Measurements from ENCODE around the gene CYP11A1. TPM values are rescaled to one million over a fixed set of nuclear protein-coding genes. Genes with fewer than 3 reads are reported as not detected.

Gene CYP11A1
- total RNA-seq, 1 donor from 2014 or later = 0.43 TPM

DNA sequence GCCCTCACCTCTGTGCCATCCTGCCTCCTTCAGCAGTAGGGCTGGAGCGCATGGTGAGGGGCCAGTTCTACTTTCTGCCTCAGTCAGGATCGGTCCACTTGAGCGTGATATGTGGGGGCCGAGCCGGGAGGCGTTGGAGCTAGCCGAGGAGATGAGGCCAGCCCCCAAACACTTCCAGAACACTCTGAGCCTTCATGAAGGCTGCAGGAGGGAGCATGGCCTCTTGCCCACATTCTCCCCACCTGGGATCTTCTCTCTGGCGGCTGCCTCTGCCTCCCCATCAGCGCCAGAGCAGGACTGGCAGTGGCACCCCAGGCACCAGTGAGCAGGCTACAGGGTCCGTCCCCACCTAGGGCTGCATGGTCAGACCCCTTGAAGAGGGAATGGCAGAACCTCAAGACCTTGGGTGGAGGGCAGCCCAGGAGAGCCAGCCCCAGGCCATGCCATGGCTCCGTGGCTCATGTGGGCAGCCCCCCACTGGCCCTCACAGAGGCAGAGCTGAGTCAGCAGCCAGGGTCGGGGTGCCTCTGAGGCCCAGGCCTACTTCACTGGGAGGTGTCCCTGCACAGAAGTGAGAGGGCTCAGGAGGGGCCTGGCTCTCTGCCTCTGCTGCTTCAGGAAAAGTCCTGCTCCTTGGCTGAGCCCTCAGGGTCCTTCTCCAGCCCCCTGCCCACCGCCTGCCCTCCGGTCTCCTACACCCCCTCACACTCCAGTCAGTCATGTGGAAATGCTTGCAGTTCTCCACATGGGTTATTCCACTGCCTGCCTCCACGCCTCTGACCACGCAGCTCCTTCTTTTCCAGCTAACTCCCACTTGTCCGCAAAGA is 28.1 kb upstream of the CYP11A1 start:
- Histone ChIP-seq H3K36me3 (ENCODE audit: insufficient read depth, low read length) (no peaks in the 10 kb centered on the region), H3K27me3 (ENCODE audit: insufficient read depth, low read length) (no peaks in the 10 kb centered on the region), H3K4me3 (ENCODE audit: insufficient read depth, low read depth, low read length) (no peak overlapping the region), H3K9me3 (ENCODE audit: insufficient read depth, low read depth, low read length) (no peaks in the 10 kb centered on the region), H3K27ac (ENCODE audit: low read depth, low read length) (peak overlapping the region; percentile 92), H2AFZ (ENCODE audit: low read depth, low read length) (no peak overlapping the region), H3K79me2 (ENCODE audit: insufficient read depth, low read length) (no peaks in the 10 kb centered on the region), H3K9ac (ENCODE audit: low read length) (peak overlapping the region; percentile 76), H3K4me2 (ENCODE audit: low read length) (peak overlapping the region; percentile 58), H3K4me1 (ENCODE audit: insufficient read depth, low read length) (peaks cover 65% of the 10 kb centered on the region), H4K20me1 (ENCODE audit: insufficient read depth, low read length) (no peaks in the 10 kb centered on the region)
- Mint-ChIP-seq H3K4me1 (ENCODE audit: low read depth, unreplicated experiment) (peaks cover 35% of the 10 kb centered on the region), H3K9me3 (ENCODE audit: unreplicated experiment) (peaks cover 5% of the 10 kb centered on the region), H3K4me3 (ENCODE audit: unreplicated experiment) (no peak overlapping the region), H3K27me3 (ENCODE audit: low read depth, unreplicated experiment) (peaks cover 21% of the 10 kb centered on the region), H3K36me3 (ENCODE audit: low read depth, unreplicated experiment) (no peaks in the 10 kb centered on the region), H3K27ac (ENCODE audit: unreplicated experiment) (no peak overlapping the region)
- no peak for FAIRE-seq
- TF ChIP-seq, protein P1, sequence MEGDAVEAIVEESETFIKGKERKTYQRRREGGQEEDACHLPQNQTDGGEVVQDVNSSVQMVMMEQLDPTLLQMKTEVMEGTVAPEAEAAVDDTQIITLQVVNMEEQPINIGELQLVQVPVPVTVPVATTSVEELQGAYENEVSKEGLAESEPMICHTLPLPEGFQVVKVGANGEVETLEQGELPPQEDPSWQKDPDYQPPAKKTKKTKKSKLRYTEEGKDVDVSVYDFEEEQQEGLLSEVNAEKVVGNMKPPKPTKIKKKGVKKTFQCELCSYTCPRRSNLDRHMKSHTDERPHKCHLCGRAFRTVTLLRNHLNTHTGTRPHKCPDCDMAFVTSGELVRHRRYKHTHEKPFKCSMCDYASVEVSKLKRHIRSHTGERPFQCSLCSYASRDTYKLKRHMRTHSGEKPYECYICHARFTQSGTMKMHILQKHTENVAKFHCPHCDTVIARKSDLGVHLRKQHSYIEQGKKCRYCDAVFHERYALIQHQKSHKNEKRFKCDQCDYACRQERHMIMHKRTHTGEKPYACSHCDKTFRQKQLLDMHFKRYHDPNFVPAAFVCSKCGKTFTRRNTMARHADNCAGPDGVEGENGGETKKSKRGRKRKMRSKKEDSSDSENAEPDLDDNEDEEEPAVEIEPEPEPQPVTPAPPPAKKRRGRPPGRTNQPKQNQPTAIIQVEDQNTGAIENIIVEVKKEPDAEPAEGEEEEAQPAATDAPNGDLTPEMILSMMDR (IDR thresholded peaks at IDR 0.05; ENCODE audit: insufficient read depth, low read depth, low read length) = no peak
- no peak for TF ChIP-seq EZH2 (IDR thresholded peaks at IDR 0.05; ENCODE audit: insufficient read depth, low read length)
- no peak for DNase-seq (ENCODE audit: low read depth)

GRCh38 chr15:74394090-74394846 is 26.8 kb upstream of the CYP11A1 start:
- H3K9me3 Mint-ChIP-seq (ENCODE audit: unreplicated experiment) = peaks cover 5% of the 10 kb centered on the region
- no peak for FAIRE-seq

More at GRCh38 chr15:74394090-74394846, 26.8 kb upstream of the CYP11A1 start:
- H3K4me1 Mint-ChIP-seq (ENCODE audit: low read depth, unreplicated experiment) = peaks cover 35% of the 10 kb centered on the region
- Histone ChIP-seq H3K27me3 (ENCODE audit: insufficient read depth, low read length) (no peaks in the 10 kb centered on the region), H3K36me3 (ENCODE audit: insufficient read depth, low read length) (no peaks in the 10 kb centered on the region), H3K4me3 (ENCODE audit: insufficient read depth, low read depth, low read length) (no peak overlapping the region), H3K4me2 (ENCODE audit: low read length) (no peak overlapping the region), H3K4me1 (ENCODE audit: insufficient read depth, low read length) (peaks cover 52% of the 10 kb centered on the region), H3K9me3 (ENCODE audit: insufficient read depth, low read depth, low read length) (no peaks in the 10 kb centered on the region), H3K79me2 (ENCODE audit: insufficient read depth, low read length) (no peaks in the 10 kb centered on the region), H4K20me1 (ENCODE audit: insufficient read depth, low read length) (no peaks in the 10 kb centered on the region), H3K27ac (ENCODE audit: low read depth, low read length) (peak overlapping the region; percentile 31), H2AFZ (ENCODE audit: low read depth, low read length) (no peak overlapping the region), H3K9ac (ENCODE audit: low read length) (no peak overlapping the region)
- peaks cover 23% of the 10 kb centered on the region for H3K27me3 Mint-ChIP-seq (ENCODE audit: low read depth, unreplicated experiment)
- H3K4me3 Mint-ChIP-seq (ENCODE audit: unreplicated experiment) = no peak overlapping the region
- TF ChIP-seq, protein P1 (IDR thresholded peaks at IDR 0.05; ENCODE audit: insufficient read depth, low read depth, low read length) = no peak
- no peak for TF ChIP-seq EZH2 (IDR thresholded peaks at IDR 0.05; ENCODE audit: insufficient read depth, low read length)
- no peaks in the 10 kb centered on the region for H3K36me3 Mint-ChIP-seq (ENCODE audit: low read depth, unreplicated experiment)
- peak overlapping the region; percentile 8 for H3K27ac Mint-ChIP-seq (ENCODE audit: unreplicated experiment)
- no peak for DNase-seq (ENCODE audit: low read depth)
